ENCODE measurements around the gene FAM120B.

Gene FAM120B

DNA sequence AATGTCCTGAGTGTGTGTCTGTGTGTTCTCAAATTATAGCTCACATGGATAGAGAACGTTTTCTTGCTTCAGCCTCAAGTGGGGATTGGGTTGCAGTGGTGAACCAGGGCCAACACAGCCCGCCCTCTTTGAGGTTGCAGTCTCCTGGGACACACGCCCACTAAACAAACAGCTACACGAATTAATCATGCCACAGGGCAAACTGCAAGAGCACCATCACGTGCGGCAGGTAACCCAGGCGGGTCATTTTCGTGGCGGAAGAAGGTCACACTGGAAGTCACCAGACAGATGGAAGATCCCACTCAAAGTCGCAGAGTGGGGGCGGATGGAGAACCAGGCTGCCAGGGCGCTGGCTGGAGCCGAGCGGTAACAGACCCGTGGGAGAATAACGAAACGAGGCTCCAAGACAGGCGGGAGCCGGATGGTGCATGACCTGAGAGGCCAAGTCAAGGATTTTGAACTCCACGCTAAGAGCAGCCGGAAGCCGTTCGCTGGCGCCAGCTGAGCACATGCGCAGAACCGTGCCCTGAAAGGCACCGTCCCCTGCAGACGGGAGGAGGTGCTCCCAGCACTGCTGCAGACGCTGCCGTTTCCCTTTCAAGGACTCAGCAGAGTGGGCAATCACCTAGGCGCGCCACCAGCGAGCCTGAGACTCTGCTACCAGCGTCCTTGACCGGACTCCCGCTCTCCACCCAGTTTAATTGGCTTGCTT is 26.4 kb upstream of the FAM120B start:
- no peaks in the 10 kb centered on the region for H3K36me3 ChIP-seq
- TF ChIP-seq, protein P1, sequence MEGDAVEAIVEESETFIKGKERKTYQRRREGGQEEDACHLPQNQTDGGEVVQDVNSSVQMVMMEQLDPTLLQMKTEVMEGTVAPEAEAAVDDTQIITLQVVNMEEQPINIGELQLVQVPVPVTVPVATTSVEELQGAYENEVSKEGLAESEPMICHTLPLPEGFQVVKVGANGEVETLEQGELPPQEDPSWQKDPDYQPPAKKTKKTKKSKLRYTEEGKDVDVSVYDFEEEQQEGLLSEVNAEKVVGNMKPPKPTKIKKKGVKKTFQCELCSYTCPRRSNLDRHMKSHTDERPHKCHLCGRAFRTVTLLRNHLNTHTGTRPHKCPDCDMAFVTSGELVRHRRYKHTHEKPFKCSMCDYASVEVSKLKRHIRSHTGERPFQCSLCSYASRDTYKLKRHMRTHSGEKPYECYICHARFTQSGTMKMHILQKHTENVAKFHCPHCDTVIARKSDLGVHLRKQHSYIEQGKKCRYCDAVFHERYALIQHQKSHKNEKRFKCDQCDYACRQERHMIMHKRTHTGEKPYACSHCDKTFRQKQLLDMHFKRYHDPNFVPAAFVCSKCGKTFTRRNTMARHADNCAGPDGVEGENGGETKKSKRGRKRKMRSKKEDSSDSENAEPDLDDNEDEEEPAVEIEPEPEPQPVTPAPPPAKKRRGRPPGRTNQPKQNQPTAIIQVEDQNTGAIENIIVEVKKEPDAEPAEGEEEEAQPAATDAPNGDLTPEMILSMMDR (IDR thresholded peaks at IDR 0.05; ENCODE audit: low read depth, low read length): no peak
- no peak overlapping the region for H3K27ac ChIP-seq
- no peak overlapping the region for H3K4me3 ChIP-seq (ENCODE audit: low read depth, low read length)
- no peak for DNase-seq
- H3K9me3 ChIP-seq (ENCODE audit: severe bottlenecking): no peaks in the 10 kb centered on the region
- H3K27me3 ChIP-seq (ENCODE audit: insufficient read depth, low read depth, severe bottlenecking): peaks cover 1% of the 10 kb centered on the region

DNA sequence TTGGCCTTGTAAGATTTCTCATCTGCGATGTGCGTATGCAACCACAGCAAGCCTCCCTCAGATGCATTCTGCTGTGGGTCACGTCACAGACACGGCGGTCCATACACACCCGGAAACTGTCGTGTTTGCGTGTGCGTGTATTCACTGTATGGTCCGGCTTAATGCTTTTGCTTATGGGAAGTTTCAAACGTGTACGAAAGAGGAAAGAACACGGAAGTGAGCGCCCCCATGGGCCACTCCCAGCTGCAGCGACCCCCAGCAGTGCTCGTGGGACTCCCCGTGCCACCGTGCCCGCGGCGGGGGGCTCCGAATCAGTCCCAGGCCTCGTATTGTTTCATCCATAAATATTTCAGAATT is 25.9 kb upstream of the FAM120B start:
- H3K27ac ChIP-seq: no peak overlapping the region
- H3K27me3 ChIP-seq (ENCODE audit: insufficient read depth, low read depth, severe bottlenecking): peaks cover 6% of the 10 kb centered on the region
- H3K36me3 ChIP-seq: no peaks in the 10 kb centered on the region
- H3K4me3 ChIP-seq (ENCODE audit: low read depth, low read length): no peak overlapping the region
- no peaks in the 10 kb centered on the region for H3K9me3 ChIP-seq (ENCODE audit: severe bottlenecking)
- TF ChIP-seq, protein P1 (IDR thresholded peaks at IDR 0.05; ENCODE audit: low read depth, low read length): no peak
- DNase-seq: no peak

DNA sequence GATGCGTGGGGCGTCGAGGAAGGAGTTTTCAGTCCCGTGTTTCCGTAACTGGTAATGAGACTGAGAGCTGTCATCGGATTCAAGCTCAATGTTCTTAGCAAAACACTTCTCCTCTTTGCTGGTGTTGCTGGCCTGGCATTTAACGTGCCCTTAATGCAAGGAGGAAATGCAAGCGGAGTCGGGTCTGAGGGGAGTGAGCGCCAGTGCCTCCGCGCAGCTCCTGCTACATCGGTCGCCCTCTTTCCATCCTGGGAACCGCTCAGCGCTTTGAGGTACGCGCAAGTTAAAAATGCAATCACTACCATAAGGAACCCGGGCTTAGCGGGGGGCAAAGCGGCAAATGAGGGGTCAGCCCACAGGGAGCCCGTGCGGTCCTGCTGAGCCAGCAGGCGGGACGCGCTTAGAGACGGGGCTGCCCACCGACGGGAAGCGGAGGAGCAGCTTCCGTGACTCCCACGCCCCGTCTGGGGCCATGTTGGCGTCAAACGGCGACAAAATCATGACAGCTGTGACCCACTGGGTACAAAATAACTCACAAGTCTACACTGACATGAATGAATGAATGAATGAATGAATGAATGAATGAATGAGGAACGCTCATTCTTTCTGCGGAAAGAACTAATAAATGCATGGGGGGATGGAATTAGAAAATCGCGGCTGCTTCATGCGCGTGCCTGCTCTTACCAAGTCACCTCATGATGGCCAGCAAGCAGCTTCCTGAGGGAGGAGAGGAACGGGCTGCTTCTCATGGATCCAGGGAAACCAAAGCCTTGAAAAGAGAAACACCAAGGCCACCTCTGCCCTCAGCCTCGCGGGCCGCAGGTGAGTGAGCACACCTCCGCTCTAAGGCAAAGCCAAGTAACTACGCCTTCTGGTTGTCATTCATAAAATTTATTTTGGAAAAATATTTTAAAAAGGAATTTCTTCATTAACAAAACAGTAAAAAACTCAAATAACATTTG is 24.9 kb upstream of the FAM120B start:
- Histone ChIP-seq H3K36me3 (no peaks in the 10 kb centered on the region), H3K27ac (no peak overlapping the region), H3K9me3 (ENCODE audit: severe bottlenecking) (no peaks in the 10 kb centered on the region), H3K4me3 (ENCODE audit: low read depth, low read length) (no peak overlapping the region), H3K27me3 (ENCODE audit: insufficient read depth, low read depth, severe bottlenecking) (peaks cover 15% of the 10 kb centered on the region)
- no peak for DNase-seq
- TF ChIP-seq, protein P1 (IDR thresholded peaks at IDR 0.05; ENCODE audit: low read depth, low read length): no peak

DNA sequence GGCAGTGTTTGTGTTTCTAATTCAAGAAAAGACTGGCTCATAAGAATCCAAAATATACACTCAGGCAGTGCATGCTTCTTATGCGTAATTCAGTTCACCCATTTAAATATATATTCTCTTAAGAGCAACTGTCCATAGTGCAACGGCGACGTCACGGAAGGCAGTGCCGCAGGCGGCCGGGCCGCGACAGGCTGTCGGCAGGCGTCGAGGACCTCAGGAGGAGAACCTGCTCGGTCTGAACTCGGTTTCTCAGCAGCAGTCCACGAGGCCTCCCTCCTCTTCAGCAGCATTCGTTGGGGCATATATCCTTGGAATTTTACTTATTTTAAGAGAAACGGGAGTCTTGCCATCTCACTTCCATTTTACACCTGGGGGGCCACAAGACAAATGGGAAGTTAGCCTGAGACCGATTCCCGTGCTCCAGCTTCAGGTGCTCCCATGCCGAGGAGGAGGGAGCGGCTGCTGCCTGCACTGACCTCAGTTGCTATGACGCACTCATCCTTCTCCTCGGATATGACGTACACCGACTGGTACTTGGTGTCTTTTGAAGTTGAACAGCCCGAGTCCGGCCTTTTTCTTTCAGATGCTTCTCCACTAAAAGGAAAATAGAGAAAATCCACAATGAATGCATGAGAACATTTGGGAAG is 23.9 kb upstream of the FAM120B start:
- Histone ChIP-seq H3K27me3 (ENCODE audit: insufficient read depth, low read depth, severe bottlenecking) (peaks cover 25% of the 10 kb centered on the region), H3K36me3 (no peaks in the 10 kb centered on the region), H3K9me3 (ENCODE audit: severe bottlenecking) (no peaks in the 10 kb centered on the region), H3K4me3 (ENCODE audit: low read depth, low read length) (no peak overlapping the region), H3K27ac (no peak overlapping the region)
- DNase-seq: no peak
- TF ChIP-seq, protein P1 (IDR thresholded peaks at IDR 0.05; ENCODE audit: low read depth, low read length): no peak

DNA sequence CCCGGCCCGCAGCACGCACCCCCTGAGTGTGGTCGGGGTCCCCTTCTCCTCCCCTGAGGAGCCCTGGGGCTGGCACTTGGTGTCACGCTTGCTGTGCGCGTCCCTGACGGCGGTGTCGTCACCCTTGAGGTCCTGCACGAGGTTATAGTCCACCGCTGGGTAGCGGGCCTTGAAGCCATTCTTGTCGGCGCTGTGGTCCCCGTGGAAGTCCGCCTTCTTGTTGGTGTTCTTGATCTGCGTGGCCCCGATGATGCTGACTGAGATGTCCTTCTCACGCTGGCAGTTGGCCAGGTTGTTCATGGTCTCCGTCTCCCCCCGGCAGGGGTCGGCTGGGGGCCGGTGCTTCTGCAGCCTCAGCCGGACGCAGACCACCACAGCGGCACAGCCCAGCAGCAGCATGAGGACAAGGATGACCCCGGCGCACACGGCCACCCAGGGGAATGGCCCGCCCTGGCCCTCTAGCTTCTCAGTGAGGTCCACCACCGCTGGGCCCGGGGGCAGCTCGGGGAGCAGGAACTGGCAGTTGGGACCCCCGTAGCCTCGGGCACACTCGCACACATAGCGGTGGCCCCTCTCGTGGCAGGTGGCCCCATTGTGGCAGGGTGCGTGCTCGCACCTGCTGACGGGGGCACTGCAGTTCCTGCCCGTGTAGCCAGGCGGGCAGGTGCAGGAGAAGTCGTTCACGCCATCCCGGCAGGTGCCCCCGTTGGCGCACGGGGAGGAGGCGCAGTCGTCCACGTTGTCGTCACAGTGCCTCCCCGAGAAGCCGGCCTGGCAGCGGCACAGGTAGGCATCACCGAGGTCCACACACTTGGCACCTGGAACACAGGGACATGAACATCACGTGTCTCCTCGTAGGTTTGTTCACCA is 23.1 kb upstream of the FAM120B start:
- H3K9me3 ChIP-seq (ENCODE audit: severe bottlenecking): no peaks in the 10 kb centered on the region
- H3K27me3 ChIP-seq (ENCODE audit: insufficient read depth, low read depth, severe bottlenecking): peaks cover 33% of the 10 kb centered on the region
- no peak overlapping the region for H3K27ac ChIP-seq
- TF ChIP-seq, protein P1 (IDR thresholded peaks at IDR 0.05; ENCODE audit: low read depth, low read length): no peak
- DNase-seq: no peak
- H3K4me3 ChIP-seq (ENCODE audit: low read depth, low read length): no peak overlapping the region
- H3K36me3 ChIP-seq: no peaks in the 10 kb centered on the region

Measured in WERI-Rb-1 (cell line).